GM06990 (cell line): ENCODE data around the gene OSBPL8.

Source experiments
- DNase-seq: peaks from one replicate; pipeline ENCODE4 v3.0.0-alpha.2; 2011; ENCODE audit not compliant: insufficient read length; ENCODE audit errors: extremely low read depth
- H3K27me3 ChIP-seq: replicated peaks from 2 replicates; pipeline ENCODE4 v1.6.0; 2011; ENCODE audit warnings: low read length; ENCODE audit not compliant: control insufficient read depth, insufficient read depth
- H3K36me3 ChIP-seq: 2 replicates; pipeline ENCODE4 v1.5.1; 2011; ENCODE audit warnings: low read length; ENCODE audit not compliant: control insufficient read depth, insufficient read depth
- H3K4me3 ChIP-seq: replicated peaks from 2 replicates; pipeline ENCODE4 v1.5.1; 2011; ENCODE audit warnings: low read depth, mild to moderate bottlenecking, control low read depth, low read length
- TF ChIP-seq, protein P1 (sequence below): IDR thresholded peaks from 2 replicates; pipeline ENCODE4 v1.5.1; 2011; ENCODE audit warnings: low read length, control low read depth, mild to moderate bottlenecking, inconsistent platforms; ENCODE audit not compliant: insufficient read depth, poor library complexity, severe bottlenecking

Gene OSBPL8

DNA sequence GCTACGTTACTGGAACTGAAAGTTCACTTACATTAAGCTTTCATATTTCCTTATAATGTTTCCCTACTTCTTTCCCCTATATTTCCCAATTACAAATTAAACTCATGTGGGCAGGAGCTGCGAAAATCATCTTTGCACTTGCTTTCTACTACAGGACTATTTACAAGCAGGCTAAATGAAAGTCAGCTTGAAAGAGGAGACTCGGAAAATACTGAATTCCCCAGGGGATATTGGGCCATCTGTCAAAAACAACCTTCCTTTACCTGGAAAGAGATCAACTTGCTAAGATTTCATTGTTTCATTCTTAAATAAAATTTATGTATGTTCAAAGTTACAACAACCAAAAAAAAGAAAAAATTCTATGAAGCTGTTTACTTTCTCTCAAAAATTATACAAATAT lies 118.6 kb downstream of the OSBPL8 start:
- Histone ChIP-seq H3K27me3 (no peaks in the 10 kb centered on the region), H3K4me3 (no peak overlapping the region), H3K36me3 (no peaks in the 10 kb centered on the region)
- DNase-seq: no peak
- TF ChIP-seq, protein P1, sequence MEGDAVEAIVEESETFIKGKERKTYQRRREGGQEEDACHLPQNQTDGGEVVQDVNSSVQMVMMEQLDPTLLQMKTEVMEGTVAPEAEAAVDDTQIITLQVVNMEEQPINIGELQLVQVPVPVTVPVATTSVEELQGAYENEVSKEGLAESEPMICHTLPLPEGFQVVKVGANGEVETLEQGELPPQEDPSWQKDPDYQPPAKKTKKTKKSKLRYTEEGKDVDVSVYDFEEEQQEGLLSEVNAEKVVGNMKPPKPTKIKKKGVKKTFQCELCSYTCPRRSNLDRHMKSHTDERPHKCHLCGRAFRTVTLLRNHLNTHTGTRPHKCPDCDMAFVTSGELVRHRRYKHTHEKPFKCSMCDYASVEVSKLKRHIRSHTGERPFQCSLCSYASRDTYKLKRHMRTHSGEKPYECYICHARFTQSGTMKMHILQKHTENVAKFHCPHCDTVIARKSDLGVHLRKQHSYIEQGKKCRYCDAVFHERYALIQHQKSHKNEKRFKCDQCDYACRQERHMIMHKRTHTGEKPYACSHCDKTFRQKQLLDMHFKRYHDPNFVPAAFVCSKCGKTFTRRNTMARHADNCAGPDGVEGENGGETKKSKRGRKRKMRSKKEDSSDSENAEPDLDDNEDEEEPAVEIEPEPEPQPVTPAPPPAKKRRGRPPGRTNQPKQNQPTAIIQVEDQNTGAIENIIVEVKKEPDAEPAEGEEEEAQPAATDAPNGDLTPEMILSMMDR: no peak

DNA sequence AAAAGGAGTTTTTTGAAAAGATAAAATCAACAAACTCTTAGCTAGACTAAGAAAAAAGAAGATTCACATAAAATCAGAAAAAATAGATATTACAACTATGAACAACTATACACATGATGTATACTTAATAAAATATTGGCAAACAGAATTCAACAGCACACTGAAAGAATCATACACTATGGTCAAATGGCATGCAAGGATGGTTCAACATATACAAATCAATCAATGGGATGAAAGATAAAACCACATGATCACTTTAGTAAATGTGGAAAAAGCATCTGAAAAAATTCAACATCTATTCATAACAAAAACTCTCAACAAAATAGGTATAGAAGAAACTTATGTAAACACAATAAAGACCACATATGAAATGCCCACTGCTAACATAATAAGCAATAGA lies 126.8 kb downstream of the OSBPL8 start:
- Histone ChIP-seq H3K27me3 (no peaks in the 10 kb centered on the region), H3K36me3 (no peaks in the 10 kb centered on the region), H3K4me3 (no peak overlapping the region)
- TF ChIP-seq, protein P1: no peak
- no peak for DNase-seq

- H3K27me3 ChIP-seq: no peaks in the 10 kb centered on the region
- no peak overlapping the region for H3K4me3 ChIP-seq
- TF ChIP-seq, protein P1: no peak
- DNase-seq: no peak
- no peaks in the 10 kb centered on the region for H3K36me3 ChIP-seq
Observed at GRCh38 chr12:76428117-76428516, 131.5 kb downstream of the OSBPL8 start.

DNA sequence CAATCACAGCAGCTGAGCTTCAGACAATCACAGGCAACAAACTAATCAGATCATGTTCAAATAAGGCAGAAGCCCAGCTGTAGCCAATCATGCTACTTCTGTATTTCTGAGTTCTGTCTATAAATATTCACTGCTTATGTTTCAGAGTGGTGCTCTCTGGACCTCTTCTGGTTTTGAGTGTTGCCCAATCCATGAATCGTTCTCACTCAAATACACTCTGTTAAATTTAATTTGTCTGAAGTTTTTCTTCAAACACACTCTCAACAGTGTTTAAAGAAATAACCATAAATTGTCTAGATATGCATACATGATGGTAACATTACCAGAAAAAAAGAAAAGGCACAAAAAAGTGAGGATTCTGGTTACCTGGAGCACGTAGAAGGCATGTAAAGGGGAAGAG lies 133.4 kb downstream of the OSBPL8 start:
- no peaks in the 10 kb centered on the region for H3K27me3 ChIP-seq
- H3K4me3 ChIP-seq: no peak overlapping the region
- H3K36me3 ChIP-seq: no peaks in the 10 kb centered on the region
- no peak for DNase-seq
- TF ChIP-seq, protein P1: no peak

DNA sequence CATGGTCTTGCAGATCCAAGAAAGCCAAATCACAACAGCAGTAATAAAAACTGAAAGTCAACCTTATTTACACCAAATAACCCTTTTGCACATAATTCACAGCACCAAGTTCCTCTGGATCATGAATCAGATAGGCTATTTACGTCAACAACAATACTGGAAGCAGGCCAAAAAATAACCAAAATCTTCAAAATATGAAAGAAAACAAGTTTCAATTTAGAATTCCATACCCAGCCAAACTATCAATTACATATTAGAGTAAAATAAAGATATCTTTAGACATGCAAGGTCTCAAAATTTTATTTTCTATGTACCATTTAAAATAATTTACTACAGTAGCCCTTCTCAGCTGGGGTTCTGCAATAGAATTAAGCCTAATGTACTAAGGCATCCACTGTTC lies 134.6 kb downstream of the OSBPL8 start:
- Histone ChIP-seq H3K4me3 (no peak overlapping the region), H3K27me3 (no peaks in the 10 kb centered on the region), H3K36me3 (no peaks in the 10 kb centered on the region)
- DNase-seq: no peak
- TF ChIP-seq, protein P1: no peak

- Histone ChIP-seq H3K4me3 (no peak overlapping the region), H3K36me3 (no peaks in the 10 kb centered on the region), H3K27me3 (no peaks in the 10 kb centered on the region)
- no peak for DNase-seq
- TF ChIP-seq, protein P1: no peak
Observed at GRCh38 chr12:76422543-76423438, 136.8 kb downstream of the OSBPL8 start.
